Stomach (tissue), 4 donors: ENCODE results near the gene KCND2.

Experiments
- CTCF ChIP-seq, 7 experiments: fragments of 450-650 bp in 4 of 7; fragments of 200-600 bp in 3 of 7; sonication (generic) in 3 of 7; IDR thresholded peaks; one replicate each; pipeline ENCODE4 v1.5.1; 2016 to 2019; ENCODE audit warnings: antibody characterized with exemption in 7 of 7, control low read depth in 2 of 7, mild to moderate bottlenecking in 1 of 7
- EP300 ChIP-seq: sonication (generic); formaldehyde crosslinking; IDR thresholded peaks from one replicate; pipeline ENCODE4 v1.6.1; 2017; ENCODE audit warnings: antibody characterized with exemption
- POLR2A ChIP-seq, 4 donors: fragments of 450-650 bp; IDR thresholded peaks; one replicate each; pipeline ENCODE4 v1.6.1; 2016; ENCODE audit warnings: antibody characterized with exemption in 4 of 4, control low read depth in 2 of 4, mild to moderate bottlenecking in 1 of 4, moderate library complexity in 1 of 4
- POLR2AphosphoS5 ChIP-seq, 3 donors: sonication (generic); formaldehyde crosslinking; IDR thresholded peaks; one replicate each; pipeline ENCODE4 v1.6.1; 2016; ENCODE audit warnings: antibody characterized with exemption in 3 of 3

DNA sequence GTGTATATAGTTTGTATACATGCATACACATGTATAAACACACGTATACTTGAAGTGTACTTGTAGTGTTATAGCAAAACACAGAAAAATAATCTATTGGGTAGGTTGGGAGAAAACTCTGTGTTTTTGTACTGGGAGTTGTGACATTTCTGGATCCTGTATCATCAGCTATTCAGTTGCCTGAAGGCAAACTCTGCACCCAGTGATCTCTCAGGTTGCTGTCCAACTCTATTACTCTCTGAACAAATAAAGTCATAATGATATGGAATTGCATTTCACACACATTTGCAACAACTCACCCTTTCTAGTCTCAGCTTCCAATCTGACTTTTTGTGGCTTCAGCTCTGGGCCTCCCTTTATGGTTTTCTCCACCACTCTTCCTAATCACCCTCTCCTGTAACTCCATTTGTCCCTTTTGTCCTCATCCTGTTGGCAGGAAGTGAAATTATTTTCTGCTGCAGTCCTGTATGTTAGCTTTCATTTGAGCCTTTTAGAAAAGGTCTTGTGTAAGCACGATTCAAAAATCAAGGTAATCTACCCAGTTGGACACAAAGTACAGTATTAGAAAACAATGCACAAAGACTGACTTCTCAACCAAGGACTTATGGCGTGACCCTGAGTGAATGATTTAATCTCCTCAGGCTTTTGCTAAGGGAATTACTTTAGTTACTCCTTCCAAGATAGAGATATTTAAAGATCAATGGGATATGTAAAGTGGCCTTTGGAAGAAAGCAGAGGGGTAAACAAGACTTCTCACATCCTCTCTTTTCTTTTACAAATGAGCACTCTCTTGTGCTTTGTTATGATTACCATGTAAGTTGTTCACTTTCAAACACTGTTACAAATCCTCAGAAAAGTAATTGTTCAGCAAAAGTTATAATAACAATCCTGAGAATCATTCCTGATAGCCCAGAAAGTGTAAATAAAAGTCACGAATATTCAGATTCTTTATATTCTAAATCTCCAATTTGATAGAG, 249.1 kb downstream of the KCND2 start:
- TF ChIP-seq POLR2A (IDR thresholded peaks at IDR 0.05), result no peak
- TF ChIP-seq CTCF (IDR thresholded peaks at IDR 0.05), result no peak
- no peak for TF ChIP-seq EP300
- no peak for TF ChIP-seq POLR2AphosphoS5 (IDR thresholded peaks at IDR 0.05)
